GM23338 (cell line): ENCODE data around the gene DHX8. TPM values are rescaled to one million over a fixed set of nuclear protein-coding genes. Genes with fewer than 3 reads are reported as not detected.

Experiments
- ATAC-seq: fragments of 200-7000 bp; cut with Tn5 transposase; 3 replicates; pipeline ENCODE4 v1.9.1; 2020
- DNase-seq: peaks from one replicate; pipeline ENCODE4 v3.0.0-alpha.2; 2015; ENCODE audit warnings: low spot score
- H2AFZ ChIP-seq: fragments of 200-600 bp; sonication (generic); 2 replicates; pipeline ENCODE4 v1.8.0; 2016; ENCODE audit warnings: antibody characterized with exemption, mild to moderate bottlenecking, moderate library complexity
- H3F3A ChIP-seq: fragments of 200-600 bp; sonication (generic); replicated peaks from 2 replicates; pipeline ENCODE4 v1.8.0; 2017; ENCODE audit warnings: antibody characterized with exemption, mixed run types, low read depth
- H3K27ac ChIP-seq: fragments of 200-600 bp; sonication (generic); 2 replicates; pipeline ENCODE4 v1.6.1; 2016; ENCODE audit warnings: low read depth
- H3K27me3 ChIP-seq: fragments of 200-600 bp; sonication (generic); 2 replicates; pipeline ENCODE4 v1.8.0; 2016; ENCODE audit warnings: mild to moderate bottlenecking, mixed run types, moderate library complexity; ENCODE audit not compliant: insufficient read depth
- H3K36me3 ChIP-seq: fragments of 200-600 bp; sonication (generic); 2 replicates; pipeline ENCODE4 v1.8.0; 2016; ENCODE audit warnings: mild to moderate bottlenecking; ENCODE audit not compliant: insufficient read depth
- H3K4me1 ChIP-seq: fragments of 200-600 bp; sonication (generic); 2 replicates; pipeline ENCODE4 v1.8.0; 2016; ENCODE audit warnings: mild to moderate bottlenecking, moderate library complexity; ENCODE audit not compliant: insufficient read depth
- H3K4me2 ChIP-seq: fragments of 200-600 bp; sonication (generic); 2 replicates; pipeline ENCODE4 v1.7.1; 2017; ENCODE audit warnings: mixed run types
- H3K4me3 ChIP-seq: fragments of 200-600 bp; sonication (generic); 2 replicates; pipeline ENCODE4 v1.6.1; 2016; ENCODE audit warnings: mixed run types
- H3K79me2 ChIP-seq: fragments of 200-600 bp; sonication (generic); replicated peaks from 2 replicates; pipeline ENCODE4 v1.8.0; 2017; ENCODE audit warnings: mild to moderate bottlenecking; ENCODE audit not compliant: insufficient read depth
- H3K9me2 ChIP-seq: fragments of 200-600 bp; sonication (generic); 2 replicates; pipeline ENCODE4 v1.8.0; 2017; ENCODE audit not compliant: insufficient read depth
- H4K20me1 ChIP-seq: fragments of 200-600 bp; sonication (generic); replicated peaks from 2 replicates; pipeline ENCODE4 v1.8.0; 2017; ENCODE audit warnings: mild to moderate bottlenecking; ENCODE audit not compliant: insufficient read depth
- H3K27ac Mint-ChIP-seq: 2 replicates; pipeline ENCODE4 v1.8.0; 2020; ENCODE audit warnings: inconsistent platforms, mild to moderate bottlenecking, moderate library complexity, mixed read lengths
- H3K27me3 Mint-ChIP-seq: 3 replicates; pipeline ENCODE4 v1.8.0; 2022; ENCODE audit warnings: low read depth, mild to moderate bottlenecking, moderate library complexity, mixed read lengths, inconsistent platforms; ENCODE audit not compliant: insufficient read depth, poor library complexity
- H3K36me3 Mint-ChIP-seq: 3 replicates; pipeline ENCODE4 v1.8.0; 2021; ENCODE audit warnings: low read depth, mild to moderate bottlenecking, inconsistent platforms, moderate library complexity, mixed read lengths
- H3K4me1 Mint-ChIP-seq: 3 replicates; pipeline ENCODE4 v1.8.0; 2020; ENCODE audit warnings: mild to moderate bottlenecking, inconsistent platforms, mixed read lengths
- H3K4me3 Mint-ChIP-seq: 3 replicates; pipeline ENCODE4 v1.8.0; 2021; ENCODE audit warnings: moderate library complexity, mild to moderate bottlenecking, inconsistent platforms, mixed read lengths
- H3K9me3 Mint-ChIP-seq: 3 replicates; pipeline ENCODE4 v1.8.0; 2020; ENCODE audit warnings: moderate library complexity, mild to moderate bottlenecking, inconsistent platforms, mixed read lengths
- CREB1 ChIP-seq: fragments of 250-450 bp; sonication (Bioruptor Pico); IDR thresholded peaks from 2 replicates; pipeline ENCODE4 v1.5.0; 2020; ENCODE audit warnings: low read depth, mild to moderate bottlenecking, moderate library complexity
- CTCF ChIP-seq, 2 experiments: fragments of 200-600 bp in 1 of 2; sonication (generic) in 1 of 2; conservative IDR thresholded peaks; 2 replicates each; pipeline versions ENCODE4 v1.5.1 to v1.6.1; 2016 to 2017; ENCODE audit warnings: antibody characterized with exemption in 2 of 2, low read depth in 2 of 2, mild to moderate bottlenecking in 2 of 2, moderate library complexity in 1 of 2
- ETS1 ChIP-seq: IDR thresholded peaks from 2 replicates; pipeline ENCODE4 v1.6.1; 2016; ENCODE audit warnings: antibody characterized with exemption
- EZH2 ChIP-seq: fragments of 200-600 bp; sonication (generic); IDR thresholded peaks from one replicate; pipeline ENCODE4 v1.8.0; 2017; ENCODE audit warnings: antibody characterized with exemption, mild to moderate bottlenecking, low read depth; ENCODE audit not compliant: unreplicated experiment
- EZH2phosphoT487 ChIP-seq: fragments of 200-600 bp; sonication (generic); IDR thresholded peaks from one replicate; pipeline ENCODE4 v1.8.1; 2018; ENCODE audit warnings: antibody characterized with exemption; ENCODE audit not compliant: unreplicated experiment
- NANOG ChIP-seq: IDR thresholded peaks from 2 replicates; pipeline ENCODE4 v1.6.1; 2016; ENCODE audit warnings: antibody characterized with exemption, borderline replicate concordance
- POLR2AphosphoS5 ChIP-seq: IDR thresholded peaks from 2 replicates; pipeline ENCODE4 v1.6.1; 2016; ENCODE audit warnings: antibody characterized with exemption, low read depth
- REST ChIP-seq: IDR thresholded peaks from one replicate; pipeline ENCODE4 v1.6.1; 2018; ENCODE audit warnings: antibody characterized with exemption; ENCODE audit not compliant: unreplicated experiment
- STAT1 ChIP-seq: IDR thresholded peaks from one replicate; pipeline ENCODE4 v1.6.1; 2016; ENCODE audit warnings: antibody characterized with exemption; ENCODE audit not compliant: unreplicated experiment
- ZNF114 ChIP-seq: fragments of 250-450 bp; sonication (Bioruptor Pico); IDR thresholded peaks from 2 replicates; pipeline ENCODE4 v1.5.0; 2020; ENCODE audit warnings: mild to moderate bottlenecking, moderate library complexity
- ZNF331 ChIP-seq: fragments of 250-450 bp; sonication (Bioruptor Pico); IDR thresholded peaks from 2 replicates; pipeline ENCODE4 v1.5.0; 2020; ENCODE audit warnings: low read depth, mild to moderate bottlenecking, moderate library complexity
- ZNF462 ChIP-seq: fragments of 250-450 bp; sonication (Bioruptor Pico); IDR thresholded peaks from 2 replicates; pipeline ENCODE4 v1.5.0; 2020; ENCODE audit warnings: mild to moderate bottlenecking, moderate library complexity
- polyA plus RNA-seq: library from polyadenylated mRNA; unstranded; fragments of >200 nt; fragmentation: Nextera tagmentation; extraction: Ambion mirVana; gene quantifications from 2 replicates; pipeline ENCODE4 v1.2.1, GENCODE V29; 2016
- total RNA-seq: library from RNA; depleted of rRNA; stranded (reverse); fragments of >200 nt; shearing (Covaris generic); gene quantifications from 2 replicates; pipeline ENCODE4 v1.2.3, GENCODE V29; 2014

Gene DHX8
- total and polyA plus RNA-seq, 2 experiments from 2014 or later, result 35.3 to 81.1 TPM

- no peak overlapping the region for H3K4me3 Mint-ChIP-seq
Observed at GRCh38 chr17:43463241-43463640, 20.5 kb upstream of the DHX8 start.

More at GRCh38 chr17:43463241-43463640, 20.5 kb upstream of the DHX8 start:
- Mint-ChIP-seq H3K36me3 (no peaks in the 10 kb centered on the region), H3K4me1 (peaks cover 2% of the 10 kb centered on the region; the same call in 2 of the 3 replicates), H3K27me3 (peaks cover 1% of the 10 kb centered on the region), H3K9me3 (peaks cover 2% of the 10 kb centered on the region; the same call in 1 of the 3 replicates), H3K27ac (no peak overlapping the region)
- TF ChIP-seq STAT1 (no peak), ZNF331 (CRISPR knock-in tag) (no peak), ETS1 (no peak), REST (no peak), CTCF (conservative IDR thresholded peaks at IDR 0.05; ENCODE audit: low read depth in 2 of 2) (no peak), ZNF462 (CRISPR knock-in tag) (no peak), POLR2AphosphoS5 (no peak), ZNF114 (CRISPR knock-in tag) (no peak), NANOG (no peak), CREB1 (CRISPR knock-in tag) (no peak), EZH2phosphoT487 (no peak), EZH2 (no peak)
- no peaks in the 10 kb centered on the region for H3K9me2 ChIP-seq
- H4K20me1 ChIP-seq, result no peaks in the 10 kb centered on the region
- no peak overlapping the region for H3K4me3 ChIP-seq
- no peaks in the 10 kb centered on the region for H3K36me3 ChIP-seq
- no peak overlapping the region for H2AFZ ChIP-seq
- DNase-seq (no peak), ATAC-seq (no peak)
- H3K79me2 ChIP-seq, result no peaks in the 10 kb centered on the region
- H3K27ac ChIP-seq, result no peak overlapping the region
- no peaks in the 10 kb centered on the region for H3F3A ChIP-seq
- H3K4me2 ChIP-seq, result no peak overlapping the region
- 0 out of 2 replicates have a peak, but pooled peaks cover 4% of the 10 kb centered on the region for H3K4me1 ChIP-seq
- no peaks in the 10 kb centered on the region for H3K27me3 ChIP-seq
